HCT116 (cell line): ENCODE data around the gene SLC1A1. TPM values are rescaled to one million over a fixed set of nuclear protein-coding genes. Genes with fewer than 3 reads are reported as not detected.
"Not testable (repeated sequence)": the region's sequence is repeated elsewhere in the genome, so short reads cannot be mapped to it uniquely, and the experiment has no call there.

ENCODE experiments used
- ATAC-seq: fragments of 200-7000 bp; cut with Tn5 transposase; 2 replicates; pipeline ENCODE4 v1.9.1; 2020; ENCODE audit warnings: mild to moderate bottlenecking, moderate library complexity
- BruUV-seq: library from RNA; stranded (reverse); fragments of 400-500 nt; replicated peaks from 2 replicates; lab custom pipeline; 2021; lab: Mats Ljungman, UMichigan
- CTCF ChIA-PET: fragments of 300-600 bp; sonication (Branson Sonifier 250); formaldehyde crosslinking; loops from one replicate; lab custom pipeline; 2021; ENCODE audit warnings: antibody characterized with exemption; lab: Charles Lee
- POLR2A ChIA-PET: fragments of 300-600, 350-600 bp; sonication (Branson Sonifier 250); formaldehyde crosslinking; loops from one replicate; lab custom pipeline; 2021; ENCODE audit warnings: antibody characterized with exemption; lab: Charles Lee
- RAD21 ChIA-PET, 2 experiments: fragments of 300-600 bp; sonication (Branson Sonifier 250); formaldehyde crosslinking; loops; one replicate each; lab custom pipeline; 2023; ENCODE audit warnings: low total read pairs in 2 of 2; ENCODE audit not compliant: uncharacterized antibody in 2 of 2, unreplicated experiment in 2 of 2, low non-redundant PET in 1 of 2; lab: Charles Lee
- DNase-seq: peaks from one replicate; pipeline ENCODE4 v3.0.0-alpha.2; 2010; ENCODE audit warnings: low read depth, low spot score
- H2AFZ ChIP-seq: fragments of 200-600 bp; shearing (Covaris generic), sonication (generic); 2 replicates; pipeline ENCODE4 v1.6.1; 2017; ENCODE audit warnings: low read depth, mixed run types, mixed read lengths, antibody characterized with exemption, low read length; ENCODE audit not compliant: poor library complexity, severe bottlenecking
- H3K27ac ChIP-seq: 2 replicates; pipeline ENCODE4 v1.5.1; 2012; ENCODE audit warnings: low read depth, low read length
- H3K27me3 ChIP-seq: fragments of 200-600 bp; sonication (generic); 2 replicates; pipeline ENCODE4 v1.6.1; 2016; ENCODE audit warnings: mixed run types, low read length, mixed read lengths; ENCODE audit not compliant: insufficient read depth
- H3K36me3 ChIP-seq, 2 experiments: fragments of 200-500 bp in 1 of 2; fragments of 200-600 bp in 1 of 2; sonication (Bioruptor generic) in 1 of 2; sonication (generic) in 1 of 2; 2 replicates each; pipeline versions ENCODE4 v1.5.1 to v1.6.1; 2014 to 2016; ENCODE audit warnings: low read length in 2 of 2, inconsistent platforms in 1 of 2, mixed read lengths in 1 of 2, mixed run types in 1 of 2; ENCODE audit not compliant: insufficient read depth in 2 of 2, control insufficient read depth in 1 of 2
- H3K4me1 ChIP-seq, 2 experiments: fragments of 200-600 bp in 1 of 2; sonication (generic) in 1 of 2; 2 replicates each; pipeline versions ENCODE4 v1.5.1 to v1.6.1; 2012 to 2017; ENCODE audit warnings: low read length in 2 of 2, inconsistent platforms in 1 of 2, mild to moderate bottlenecking in 1 of 2, mixed read lengths in 1 of 2, mixed run types in 1 of 2, moderate library complexity in 1 of 2; ENCODE audit not compliant: insufficient read depth in 2 of 2, control insufficient read depth in 1 of 2
- H3K4me2 ChIP-seq: fragments of 200-600 bp; sonication (generic); 2 replicates; pipeline ENCODE4 v1.6.1; 2017; ENCODE audit warnings: mixed run types, low read length, mixed read lengths
- H3K4me3 ChIP-seq, 2 experiments: fragments of 200-600 bp in 1 of 2; sonication (generic) in 1 of 2; replicated peaks in 1 of 2; 2 replicates each; pipeline ENCODE4 v1.5.1; 2011 to 2016; ENCODE audit warnings: low read length in 2 of 2, control low read depth in 1 of 2, low read depth in 1 of 2, mild to moderate bottlenecking in 1 of 2, mixed read lengths in 1 of 2, mixed run types in 1 of 2
- H3K79me2 ChIP-seq: fragments of 200-600 bp; sonication (generic); 2 replicates; pipeline ENCODE4 v1.6.1; 2017; ENCODE audit warnings: mild to moderate bottlenecking, mixed run types, low read length, moderate library complexity, mixed read lengths; ENCODE audit not compliant: insufficient read depth
- H3K9ac ChIP-seq: fragments of 200-600 bp; sonication (generic); 2 replicates; pipeline ENCODE4 v1.6.1; 2016; ENCODE audit warnings: low read length, mixed read lengths
- H3K9me2 ChIP-seq: fragments of 200-600 bp; sonication (generic), shearing (Covaris generic); 2 replicates; pipeline ENCODE4 v1.6.1; 2017; ENCODE audit warnings: mixed run types, mild to moderate bottlenecking, moderate library complexity; ENCODE audit not compliant: insufficient read depth
- H3K9me3 ChIP-seq, 2 experiments: fragments of 200-500 bp in 1 of 2; fragments of 200-600 bp in 1 of 2; sonication (Bioruptor generic) in 1 of 2; sonication (generic) in 1 of 2; 2 replicates each; pipeline ENCODE4 v1.6.1; 2014 to 2017; ENCODE audit warnings: low read length in 2 of 2, mixed read lengths in 2 of 2, inconsistent platforms in 1 of 2, low read depth in 1 of 2, mild to moderate bottlenecking in 1 of 2, mixed run types in 1 of 2, moderate library complexity in 1 of 2; ENCODE audit not compliant: control insufficient read depth in 1 of 2, insufficient read depth in 1 of 2
- H4K20me1 ChIP-seq: fragments of 200-600 bp; sonication (generic), shearing (Covaris generic); 2 replicates; pipeline ENCODE4 v1.6.1; 2017; ENCODE audit warnings: mixed run types, mild to moderate bottlenecking, moderate library complexity; ENCODE audit not compliant: insufficient read depth
- ATF3 ChIP-seq: IDR thresholded peaks from 2 replicates; pipeline ENCODE4 v1.6.1; 2012
- CBX3 ChIP-seq: IDR thresholded peaks from 2 replicates; pipeline ENCODE4 v1.6.1; 2012; ENCODE audit warnings: low read depth
- CEBPB ChIP-seq: IDR thresholded peaks from 2 replicates; pipeline ENCODE4 v1.6.1; 2012; ENCODE audit warnings: low read depth
- EGR1 ChIP-seq: IDR thresholded peaks from 2 replicates; pipeline ENCODE4 v1.6.1; 2012; ENCODE audit warnings: low read depth
- ELF1 ChIP-seq: IDR thresholded peaks from 2 replicates; pipeline ENCODE4 v1.6.1; 2012; ENCODE audit warnings: low read depth, borderline replicate concordance
- EZH2 ChIP-seq: fragments of 200-600 bp; sonication (generic); IDR thresholded peaks from 2 replicates; pipeline ENCODE4 v1.6.1; 2017; ENCODE audit warnings: antibody characterized with exemption, mixed run types
- FOSL1 ChIP-seq: IDR thresholded peaks from 2 replicates; pipeline ENCODE4 v1.6.1; 2012; ENCODE audit warnings: low read depth
- JUND ChIP-seq: IDR thresholded peaks from 2 replicates; pipeline ENCODE4 v1.6.1; 2012
- POLR2A ChIP-seq: IDR thresholded peaks from 2 replicates; pipeline ENCODE4 v1.7.0; 2011; ENCODE audit warnings: borderline replicate concordance; ENCODE audit not compliant: insufficient read depth, insufficient read length; ENCODE audit errors: extremely low read depth
- REST ChIP-seq: IDR thresholded peaks from 2 replicates; pipeline ENCODE4 v1.6.1; 2012; ENCODE audit warnings: low read depth
- ZNF274 ChIP-seq: fragments of 200-500 bp; sonication (Bioruptor generic); IDR thresholded peaks from 2 replicates; pipeline ENCODE4 v1.6.1; 2014; ENCODE audit warnings: mild to moderate bottlenecking, low read depth, low read length, inconsistent platforms
- intact Hi-C: fragments of 100-400 bp; cut with micrococcal nuclease; formaldehyde crosslinking; loops from 2 replicates; pipeline ENCODE4 v1.10.0; 2022
- total RNA-seq: library from RNA; stranded (reverse); gene quantifications from one replicate; pipeline ENCODE4 v1.2.1, GENCODE V29; 2021; ENCODE audit not compliant: unreplicated experiment

SLC1A1 gene
- total RNA-seq, 1 experiment from 2014 or later = 6.8 TPM

- H3K27me3 ChIP-seq = no peaks in the 10 kb centered on the region
- H3K4me2 ChIP-seq = no peak overlapping the region
- no peaks in the 10 kb centered on the region for H3K79me2 ChIP-seq
- no peak for ATAC-seq
- TF ChIP-seq ZNF274 = no peak
- TF ChIP-seq REST = no peak
- TF ChIP-seq FOSL1 = no peak
- no peak for TF ChIP-seq CBX3
- no peak for TF ChIP-seq CEBPB
- TF ChIP-seq ATF3 = no peak
- TF ChIP-seq EGR1 = no peak
- no peak for TF ChIP-seq JUND
- no peak for TF ChIP-seq ELF1
- TF ChIP-seq EZH2 = no peak
- no peak for TF ChIP-seq POLR2A
- H3K4me1 ChIP-seq = no peaks in the 10 kb centered on the region
- H3K9ac ChIP-seq = no peak overlapping the region
- intact Hi-C loops = no loop called here
- DNase-seq = no peak
- POLR2A ChIA-PET = no interaction called here
- CTCF ChIA-PET = no interaction called here
- H3K9me2 ChIP-seq = no peaks in the 10 kb centered on the region
- no peaks in the 10 kb centered on the region for H3K9me3 ChIP-seq
- H3K36me3 ChIP-seq = no peaks in the 10 kb centered on the region
- no peak overlapping the region for H2AFZ ChIP-seq
- RAD21 ChIA-PET = no interaction called here
- no peak overlapping the region for H3K27ac ChIP-seq
- no peaks in the 10 kb centered on the region for H4K20me1 ChIP-seq
- no peak overlapping the region for H3K4me3 ChIP-seq
- no TSS peak for BruUV-seq
Measured at GRCh38 chr9:4541856-4542255, 51.6 kb downstream of the SLC1A1 start.

- H3K27ac ChIP-seq, H2AFZ ChIP-seq, H3K36me3 ChIP-seq, H3K4me3 ChIP-seq, H3K79me2 ChIP-seq, H3K4me1 ChIP-seq, H3K9ac ChIP-seq, H3K4me2 ChIP-seq, DNase-seq, H3K9me2 ChIP-seq, CTCF ChIA-PET, BruUV-seq, ATAC-seq, H3K9me3 ChIP-seq, H4K20me1 ChIP-seq, RAD21 ChIA-PET, POLR2A ChIA-PET, H3K27me3 ChIP-seq, intact Hi-C loops: not testable (repeated sequence)
Measured at GRCh38 chr9:4544714-4545113, 54.4 kb downstream of the SLC1A1 start.
